Measurements from ENCODE around the gene ABI1.
A peak's percentile ranks its signal among the peaks of the same experiment; 100 is the strongest.

The ABI1 gene

DNA sequence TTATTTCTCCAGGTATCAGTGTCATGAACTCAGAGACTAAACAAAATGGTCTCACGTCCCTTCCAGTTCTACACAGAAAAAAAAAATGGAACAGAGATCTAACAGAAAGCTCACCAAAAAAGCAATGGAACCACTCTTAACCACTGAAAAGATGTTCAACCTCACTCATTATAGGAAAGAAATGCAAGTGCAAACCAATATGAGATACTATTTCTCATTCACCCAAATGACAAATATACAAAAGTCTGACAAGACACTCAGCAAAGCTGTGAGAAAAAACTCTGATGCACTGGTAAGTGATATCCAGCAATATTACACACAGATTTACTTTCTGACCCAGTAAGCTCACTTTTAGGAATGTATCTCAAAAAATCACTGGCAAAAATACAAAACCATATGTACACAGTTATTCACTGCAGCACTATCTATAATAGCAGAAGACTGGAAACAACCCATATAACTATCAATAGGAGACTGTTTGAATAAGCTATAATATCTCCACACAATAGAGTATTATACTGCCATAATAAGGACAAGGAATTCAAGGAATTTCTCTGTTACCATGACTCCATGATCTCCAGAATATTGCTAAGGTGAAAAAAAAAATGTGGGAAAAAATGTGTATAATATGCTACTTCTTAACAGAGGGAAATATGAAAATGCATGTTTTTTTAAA, 36.6 kb downstream of the ABI1 start:
- H3K79me2 ChIP-seq (ENCODE audit: insufficient read depth, low read depth) = peaks cover 84% of the 10 kb centered on the region; the same call in 1 of the 2 replicates
- H3K27me3 ChIP-seq (ENCODE audit: insufficient read depth, low read depth) = no peaks in the 10 kb centered on the region
- peaks cover 75% of the 10 kb centered on the region for H3K4me1 ChIP-seq (ENCODE audit: low read depth, poor library complexity, severe bottlenecking)
- 0 out of 2 replicates have a peak, but pooled peaks cover 12% of the 10 kb centered on the region for H4K20me1 ChIP-seq (ENCODE audit: insufficient read depth)
- no peak overlapping the region for H3K4me2 ChIP-seq
- H2AFZ ChIP-seq (ENCODE audit: low read depth) = no peak overlapping the region
- TF ChIP-seq CTCF (conservative IDR thresholded peaks at IDR 0.05; ENCODE audit: low read depth, low read length) = no peak
- no peak overlapping the region for H3K9ac ChIP-seq
- H3K27ac ChIP-seq = no peak overlapping the region
- no peaks in the 10 kb centered on the region; the same call in 1 of the 2 replicates for H3K36me3 ChIP-seq (ENCODE audit: insufficient read depth)
- H3K4me3 ChIP-seq (IDR thresholded peaks at IDR 0.05; ENCODE audit: insufficient read depth, low read depth, low read length) = no peak overlapping the region

DNA sequence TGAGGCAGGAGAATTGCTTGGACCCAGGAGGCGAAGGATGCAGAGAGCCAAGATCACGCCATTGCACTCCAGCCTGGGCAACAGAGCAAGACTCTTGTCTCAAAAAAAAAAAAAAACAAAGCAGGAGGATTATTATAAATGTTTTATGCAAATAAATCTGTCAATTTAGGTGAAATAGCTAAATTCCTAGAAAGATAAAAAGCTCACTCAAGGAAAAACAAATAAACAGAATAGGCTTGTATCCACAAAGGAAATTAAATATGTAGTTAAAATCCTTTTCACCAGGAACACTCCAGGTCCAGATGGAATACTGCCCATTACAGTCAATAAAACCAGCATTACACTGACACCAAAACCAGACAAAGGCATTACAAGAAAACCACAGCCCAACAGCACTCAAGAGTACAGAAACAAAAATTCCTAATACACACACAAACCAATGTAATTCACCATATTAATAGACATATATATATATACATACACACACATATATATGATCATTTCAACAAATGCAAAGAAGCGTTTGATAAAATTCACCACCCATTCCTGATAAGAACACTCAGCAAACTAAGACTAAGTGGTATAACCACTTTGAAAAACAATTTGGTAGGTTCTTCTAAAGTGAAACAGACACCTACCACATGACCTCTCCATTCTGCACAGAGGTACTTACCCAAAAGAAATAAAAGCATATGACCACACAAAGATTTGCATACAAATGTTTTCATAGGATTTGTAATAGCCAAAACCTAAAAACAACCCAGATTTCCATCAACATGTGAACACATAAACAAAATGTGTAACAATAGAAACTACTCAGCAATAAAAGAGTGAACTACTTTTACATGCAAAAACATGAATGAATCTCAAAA, 38.8 kb downstream of the ABI1 start:
- no peaks in the 10 kb centered on the region for H3K27me3 ChIP-seq (ENCODE audit: insufficient read depth, low read depth)
- no peak overlapping the region for H2AFZ ChIP-seq (ENCODE audit: low read depth)
- no peak overlapping the region for H3K9ac ChIP-seq
- peak overlapping the region; percentile 20 for H3K4me2 ChIP-seq
- peaks cover 79% of the 10 kb centered on the region for H3K79me2 ChIP-seq (ENCODE audit: insufficient read depth, low read depth)
- H3K27ac ChIP-seq = peak overlapping the region; percentile 50
- H3K4me1 ChIP-seq (ENCODE audit: low read depth, poor library complexity, severe bottlenecking) = peaks cover 83% of the 10 kb centered on the region
- no peak for TF ChIP-seq CTCF (conservative IDR thresholded peaks at IDR 0.05; ENCODE audit: low read depth, low read length)
- no peak overlapping the region for H3K4me3 ChIP-seq (IDR thresholded peaks at IDR 0.05; ENCODE audit: insufficient read depth, low read depth, low read length)
- 0 out of 2 replicates have a peak, but pooled peaks cover 12% of the 10 kb centered on the region for H4K20me1 ChIP-seq (ENCODE audit: insufficient read depth)
- no peaks in the 10 kb centered on the region; the same call in 1 of the 2 replicates for H3K36me3 ChIP-seq (ENCODE audit: insufficient read depth)

DNA sequence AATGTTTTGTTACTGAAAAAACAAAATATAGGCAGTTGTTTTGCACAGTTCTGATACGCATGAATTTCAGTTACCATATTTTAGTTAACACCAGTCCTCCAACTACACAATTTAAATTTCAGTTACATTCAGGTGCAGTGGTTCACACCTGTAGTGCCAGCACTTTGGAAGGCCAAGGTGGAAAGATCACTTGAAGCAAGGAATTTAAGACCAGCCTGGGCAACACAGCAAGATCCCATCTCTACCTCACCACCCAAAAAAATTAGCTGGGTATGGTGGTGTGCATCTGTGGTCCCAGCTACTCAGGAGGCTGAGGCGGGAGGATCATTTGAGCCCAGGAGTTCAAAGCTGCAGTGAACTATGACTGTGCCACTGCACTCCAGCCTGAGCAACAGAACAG, 45.3 kb downstream of the ABI1 start:
- 0 out of 2 replicates have a peak, but pooled peaks cover 3% of the 10 kb centered on the region for H3K36me3 ChIP-seq (ENCODE audit: insufficient read depth)
- H4K20me1 ChIP-seq (ENCODE audit: insufficient read depth) = no peaks in the 10 kb centered on the region
- H3K9ac ChIP-seq = no peak overlapping the region
- H3K27ac ChIP-seq = no peak overlapping the region
- peaks cover 83% of the 10 kb centered on the region for H3K79me2 ChIP-seq (ENCODE audit: insufficient read depth, low read depth)
- H3K4me1 ChIP-seq (ENCODE audit: low read depth, poor library complexity, severe bottlenecking) = peaks cover 64% of the 10 kb centered on the region
- H2AFZ ChIP-seq (ENCODE audit: low read depth) = no peak overlapping the region
- H3K27me3 ChIP-seq (ENCODE audit: insufficient read depth, low read depth) = no peaks in the 10 kb centered on the region
- H3K4me2 ChIP-seq = no peak overlapping the region
- no peak overlapping the region for H3K4me3 ChIP-seq (IDR thresholded peaks at IDR 0.05; ENCODE audit: insufficient read depth, low read depth, low read length)
- TF ChIP-seq CTCF (conservative IDR thresholded peaks at IDR 0.05; ENCODE audit: low read depth, low read length) = no peak

DNA sequence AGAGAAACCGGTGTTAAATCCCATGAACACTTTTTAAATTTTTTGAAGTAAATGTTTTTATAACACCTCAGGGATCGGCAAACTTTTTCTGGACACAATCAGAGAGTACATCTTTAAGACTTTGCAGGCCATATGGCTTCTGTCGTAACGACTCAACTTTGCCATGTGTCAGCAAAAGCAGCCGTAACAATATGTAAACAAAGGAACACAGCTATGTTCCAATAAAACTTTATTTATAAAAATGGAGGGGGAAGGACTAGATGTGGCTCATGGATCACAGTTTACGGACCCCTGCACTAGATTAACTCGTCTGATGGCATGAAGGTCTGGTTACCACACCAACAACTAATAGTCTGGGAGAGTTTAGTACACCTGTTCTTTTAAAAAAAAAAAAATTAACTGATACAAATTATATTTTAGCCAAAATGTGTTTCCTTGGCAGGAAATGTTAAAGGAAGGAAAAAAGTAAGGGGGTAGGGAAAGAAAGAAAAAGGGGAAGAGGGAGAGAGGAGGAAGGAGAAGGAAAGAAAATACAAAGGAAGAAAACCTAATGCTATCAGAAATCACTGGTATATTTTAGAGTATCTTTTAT, 50.2 kb downstream of the ABI1 start:
- no peak for TF ChIP-seq CTCF (conservative IDR thresholded peaks at IDR 0.05; ENCODE audit: low read depth, low read length)
- 0 out of 2 replicates have a peak, but pooled peaks cover 3% of the 10 kb centered on the region for H3K36me3 ChIP-seq (ENCODE audit: insufficient read depth)
- H3K9ac ChIP-seq = no peak overlapping the region
- H3K27me3 ChIP-seq (ENCODE audit: insufficient read depth, low read depth) = no peaks in the 10 kb centered on the region
- no peak overlapping the region for H2AFZ ChIP-seq (ENCODE audit: low read depth)
- H3K4me1 ChIP-seq (ENCODE audit: low read depth, poor library complexity, severe bottlenecking) = peaks cover 49% of the 10 kb centered on the region
- no peaks in the 10 kb centered on the region for H4K20me1 ChIP-seq (ENCODE audit: insufficient read depth)
- peaks cover 71% of the 10 kb centered on the region for H3K79me2 ChIP-seq (ENCODE audit: insufficient read depth, low read depth)
- no peak overlapping the region for H3K4me2 ChIP-seq
- no peak overlapping the region for H3K4me3 ChIP-seq (IDR thresholded peaks at IDR 0.05; ENCODE audit: insufficient read depth, low read depth, low read length)
- no peak overlapping the region for H3K27ac ChIP-seq

Measured in KMS-11 (cell line).